NCI-H2196 (cell line): ENCODE data around the gene USP34.
A peak's percentile ranks its signal among the peaks of the same experiment; 100 is the strongest.
"Not testable (repeated sequence)": the region's sequence is repeated elsewhere in the genome, so short reads cannot be mapped to it uniquely, and the experiment has no call there.

ENCODE experiments used
- DNase-seq: peaks from one replicate; lab custom pipeline; 2025; ENCODE audit not compliant: unreplicated experiment; lab: John Stamatoyannopoulos, UW

USP34 gene

DNA sequence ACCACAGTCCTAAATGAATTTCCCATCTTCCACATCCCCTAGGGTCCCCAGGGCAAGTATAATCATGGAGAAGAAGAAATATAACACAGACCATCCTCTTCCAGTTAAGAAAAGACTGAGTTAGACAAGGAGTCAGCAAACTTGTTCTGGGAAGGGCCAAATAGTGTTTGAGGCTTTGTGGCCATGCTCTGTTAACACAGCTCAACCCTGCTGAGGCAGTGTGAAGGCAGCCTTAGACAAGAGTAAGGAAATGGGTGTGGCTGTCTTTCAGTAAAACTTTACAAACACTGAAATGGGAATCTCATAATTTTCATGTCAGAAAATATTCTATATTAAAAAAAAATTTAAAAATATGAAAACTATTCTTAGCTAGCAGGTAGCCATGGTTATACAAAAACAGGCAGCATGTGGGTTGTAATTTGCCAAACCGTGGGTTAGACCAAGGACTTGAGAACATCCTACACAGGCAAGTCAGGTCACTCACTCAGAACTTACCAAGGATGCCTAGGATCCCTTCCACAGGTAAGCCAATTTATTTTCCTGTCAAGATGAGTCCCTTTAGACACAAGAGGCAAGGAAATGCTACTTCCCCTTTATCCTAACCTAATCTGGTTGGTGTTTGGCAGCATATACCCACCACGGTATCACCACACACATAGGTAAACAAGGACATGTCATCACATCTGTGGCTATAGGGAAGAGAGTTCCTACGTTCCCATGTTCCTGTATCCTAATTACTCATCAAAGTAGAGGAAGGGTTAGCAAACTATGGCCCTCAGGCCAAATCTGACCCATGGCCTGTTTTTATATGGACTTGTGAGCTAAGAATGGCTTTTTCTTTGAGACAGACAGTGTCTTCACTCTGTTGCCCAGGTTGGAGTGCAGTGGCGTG is 277.0 kb downstream of the USP34 start:
- DNase-seq, result no peak

DNA sequence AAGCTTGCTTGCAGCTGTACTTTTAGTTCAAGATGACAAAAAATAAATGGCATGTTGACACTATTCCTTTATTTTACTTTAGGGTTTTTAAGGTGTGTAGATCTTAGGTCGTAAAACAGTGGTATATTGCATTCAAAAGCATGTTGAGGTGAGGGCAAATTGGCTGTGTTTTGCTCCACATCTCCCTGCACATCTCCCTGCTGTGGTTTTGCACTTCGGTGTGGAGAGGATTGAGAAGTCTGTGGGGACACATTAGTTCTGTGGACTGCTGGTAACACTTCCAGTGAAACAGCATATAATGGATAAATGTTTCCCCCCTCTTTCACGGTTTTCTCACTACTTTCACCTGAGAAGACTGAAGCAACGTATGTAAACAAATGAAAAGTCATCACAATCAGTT is 283.8 kb downstream of the USP34 start:
- DNase-seq, result no peak

DNA sequence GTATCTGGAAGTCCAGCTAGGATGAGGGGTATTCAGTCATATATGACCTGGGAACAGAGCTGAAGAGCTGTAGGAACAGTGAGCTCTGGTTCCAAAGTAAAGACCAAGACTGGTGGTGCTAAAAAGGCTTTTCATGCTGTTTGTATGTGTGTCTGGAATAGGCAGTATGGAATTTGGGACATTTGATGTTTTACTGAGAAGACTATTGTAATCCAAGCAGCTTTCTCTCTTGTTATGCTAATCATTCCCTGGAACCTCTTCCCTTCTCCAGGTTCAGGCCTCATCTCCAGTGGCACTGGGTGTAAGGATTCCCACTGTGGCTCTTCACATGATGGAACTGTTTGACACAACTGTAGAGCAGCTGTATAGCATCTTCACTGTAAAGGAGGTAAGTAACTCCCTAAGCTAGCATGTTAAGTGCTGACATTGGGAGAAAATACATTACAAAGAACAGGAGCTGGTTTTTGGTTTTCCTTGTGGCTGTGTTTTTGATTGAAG is 285.6 kb downstream of the USP34 start:
- DNase-seq, result no peak

DNA sequence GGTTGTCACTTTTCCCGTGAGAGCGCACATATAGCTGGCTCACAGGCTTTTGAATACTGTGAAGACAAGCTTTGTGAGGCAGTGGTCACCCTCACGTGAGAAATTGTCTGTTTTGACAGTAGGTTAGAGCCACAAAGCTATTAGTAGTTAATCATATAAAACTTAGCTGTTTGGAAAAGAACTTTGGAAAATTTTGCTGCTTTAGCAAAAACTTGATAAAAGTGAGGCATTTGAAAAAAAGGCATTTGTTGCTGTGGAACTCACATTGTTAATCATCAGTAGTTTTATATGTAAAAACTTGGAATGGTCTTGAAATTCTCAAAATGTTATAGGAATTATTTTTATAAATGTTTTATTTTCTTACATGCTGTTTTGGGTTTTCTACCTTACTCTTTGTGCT is 286.6 kb downstream of the USP34 start:
- no peak for DNase-seq

DNA sequence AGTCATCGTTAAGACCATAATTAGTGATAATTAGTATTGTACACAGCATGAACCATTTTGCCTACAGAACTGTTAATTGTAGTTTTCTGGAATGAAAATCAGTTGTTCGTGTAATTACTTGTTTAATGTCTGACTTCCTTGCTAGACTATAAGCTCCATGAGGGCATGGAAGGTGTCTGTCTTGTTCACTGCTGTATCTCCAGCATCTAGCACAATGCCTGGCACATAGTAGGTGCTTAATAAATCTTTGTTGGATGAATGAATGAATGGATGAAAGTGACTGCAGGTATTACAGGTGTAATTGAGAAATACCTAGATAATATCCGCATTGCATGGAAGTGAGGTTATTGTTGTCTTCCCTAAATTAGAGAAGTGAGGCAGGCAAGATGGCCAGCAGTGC is 287.1 kb downstream of the USP34 start:
- DNase-seq, result no peak

DNA sequence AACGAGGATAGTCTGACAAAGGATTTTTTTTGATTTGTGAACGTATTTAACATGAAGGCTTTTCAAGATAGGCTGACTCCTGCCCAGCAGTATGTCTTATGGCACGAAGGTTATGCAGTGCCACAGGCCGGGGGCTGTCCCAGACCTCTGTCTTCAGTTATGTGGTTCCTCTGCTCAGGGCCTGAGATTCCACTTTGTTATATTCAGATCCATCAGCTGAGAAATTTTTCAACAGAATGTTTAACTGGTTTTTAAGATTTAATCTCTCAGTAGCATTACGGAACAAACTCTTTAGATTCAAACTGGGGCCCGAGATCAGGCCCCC is 288.9 kb downstream of the USP34 start:
- DNase-seq, result no peak

DNA sequence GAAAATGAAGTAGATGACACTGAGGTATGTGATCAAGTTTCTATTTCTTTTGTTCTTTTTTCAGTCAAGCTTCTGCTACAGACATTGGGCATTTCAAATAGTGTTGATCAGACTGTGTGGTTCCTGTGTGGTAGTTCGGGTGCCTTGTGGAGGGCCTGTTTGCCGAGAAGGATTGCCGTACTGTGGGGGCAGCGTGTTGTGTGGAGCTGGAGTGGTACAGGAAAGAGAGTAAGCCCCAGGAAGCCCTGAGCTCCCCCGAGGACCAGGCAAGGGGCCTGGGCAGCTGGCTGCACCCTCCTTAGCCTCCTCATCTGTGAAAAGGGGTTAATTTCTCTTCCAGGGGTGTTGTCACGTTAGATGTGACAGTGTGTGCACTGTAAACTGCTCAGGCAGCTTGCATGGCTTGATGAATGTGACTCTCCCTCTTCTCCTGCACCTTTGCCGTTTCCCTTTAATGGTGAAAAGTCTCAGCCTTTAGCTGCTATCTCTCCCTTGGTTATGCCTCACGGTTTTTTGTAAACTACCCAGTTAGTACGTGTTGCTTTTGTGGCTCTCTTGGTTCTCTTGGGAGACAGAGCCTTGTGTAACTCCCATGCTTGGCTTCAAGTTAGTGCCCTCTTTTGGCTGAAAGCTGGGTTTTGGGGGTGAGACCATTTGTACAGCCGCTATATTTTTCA is 289.4 kb downstream of the USP34 start:
- no peak for DNase-seq

DNA sequence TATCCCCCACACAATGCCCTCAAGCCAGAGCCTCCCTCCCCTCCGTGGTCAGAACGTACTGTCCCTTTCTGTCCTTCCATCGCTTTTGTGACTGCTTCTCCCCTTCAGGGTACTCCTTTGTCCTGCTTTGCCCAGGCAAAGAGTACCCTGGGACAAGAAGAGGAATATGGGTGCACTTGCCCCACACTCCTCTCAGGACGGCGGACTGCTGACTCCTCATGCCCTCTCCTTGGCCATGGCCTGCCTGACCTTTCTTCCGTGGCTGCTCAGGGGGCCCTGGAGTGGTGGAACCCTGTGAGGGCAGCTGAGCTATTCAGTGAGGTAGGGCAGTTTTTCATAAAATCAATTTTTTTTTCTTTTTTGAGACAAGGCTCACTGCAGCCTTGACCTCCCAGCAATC is 290.2 kb downstream of the USP34 start:
- no peak for DNase-seq

DNA sequence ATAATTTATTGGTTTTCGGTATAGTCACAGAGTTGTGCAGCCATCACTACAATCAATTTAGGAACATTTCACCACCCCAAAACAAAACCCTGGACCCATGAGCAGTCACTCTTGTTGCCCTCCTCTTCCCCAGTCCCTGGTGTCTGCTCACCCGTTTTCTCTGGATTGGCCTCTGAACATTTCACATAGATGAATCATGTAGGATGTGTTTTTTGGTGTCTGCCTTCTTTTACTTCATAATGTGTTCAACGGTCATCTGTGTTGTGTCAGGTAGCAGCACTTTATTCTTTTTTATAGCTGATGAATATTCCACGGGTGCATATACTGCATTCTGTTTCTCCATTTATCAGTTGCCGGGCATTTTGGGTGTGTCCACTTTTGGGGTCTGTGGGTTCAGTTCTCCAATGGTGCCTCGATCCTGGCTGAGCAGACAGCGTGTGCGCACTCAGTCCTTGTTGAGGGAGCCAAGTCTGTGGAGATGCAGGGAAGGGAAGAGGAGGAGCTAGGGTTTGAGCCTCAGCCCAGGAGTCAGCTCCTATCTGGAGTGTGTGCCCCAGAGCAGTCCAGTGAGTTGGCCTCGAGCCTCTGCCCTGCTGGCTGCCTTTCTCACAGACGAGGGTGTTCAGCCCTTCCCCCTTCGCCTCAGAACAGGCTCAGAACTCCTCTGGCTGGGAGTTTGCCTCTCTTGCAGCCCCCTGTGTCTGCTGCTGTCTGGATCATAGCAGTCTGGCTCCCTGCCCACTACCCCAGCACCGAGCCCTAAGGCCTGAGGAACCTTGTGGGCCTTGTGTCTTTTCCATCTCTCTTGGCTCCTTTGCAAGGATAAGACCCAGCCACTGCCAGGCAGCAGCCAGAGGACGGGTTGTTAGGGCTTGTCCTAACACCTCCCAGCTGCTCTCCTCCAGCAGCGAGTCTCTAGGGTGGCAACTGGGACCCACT is 290.9 kb downstream of the USP34 start:
- no peak for DNase-seq

DNA sequence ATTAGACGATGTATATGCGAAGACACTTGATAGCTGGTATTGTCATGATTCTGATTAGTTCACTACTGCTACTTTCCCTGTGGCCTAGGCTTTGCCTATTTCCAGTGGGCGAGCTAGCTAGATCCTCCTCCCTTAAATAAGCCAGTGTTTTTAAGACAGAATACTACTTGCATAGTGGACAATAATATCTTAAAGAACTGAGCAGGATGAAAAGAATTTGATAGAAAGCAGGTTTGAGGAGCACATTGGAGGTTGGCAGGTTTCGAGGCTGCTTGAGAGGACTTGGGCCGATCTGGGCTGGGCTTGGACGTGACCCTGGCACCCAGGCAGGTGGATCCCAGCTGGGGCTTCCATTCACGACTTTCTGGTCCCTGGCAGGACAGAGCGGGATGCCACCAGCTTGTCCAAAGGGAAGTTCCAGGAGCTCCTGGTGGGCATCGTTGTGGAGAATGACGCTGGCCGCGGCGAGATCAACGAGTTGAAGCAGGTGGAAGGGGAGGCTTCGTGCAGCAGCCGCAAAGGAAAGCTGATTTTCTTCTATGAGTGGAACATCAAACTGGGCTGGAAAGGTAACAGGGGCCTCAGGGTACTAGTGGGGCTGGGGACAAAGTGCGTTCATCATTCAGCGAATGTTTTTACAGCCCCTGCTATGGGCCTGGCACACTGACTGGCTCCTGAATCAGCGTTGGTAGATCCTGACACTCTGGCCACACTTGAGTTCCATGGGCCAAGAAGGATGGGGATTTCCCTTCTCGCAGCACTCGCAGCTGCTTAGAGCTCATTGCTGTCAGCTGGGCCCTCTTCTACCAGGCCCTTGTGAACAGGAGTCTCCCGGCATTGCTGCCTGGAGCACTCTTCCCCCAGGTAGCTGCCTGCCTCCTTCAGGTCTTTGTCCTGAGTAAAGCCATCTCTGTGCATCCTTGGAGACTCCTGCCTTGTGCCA is 292.0 kb downstream of the USP34 start:
- DNase-seq, result no peak

DNA sequence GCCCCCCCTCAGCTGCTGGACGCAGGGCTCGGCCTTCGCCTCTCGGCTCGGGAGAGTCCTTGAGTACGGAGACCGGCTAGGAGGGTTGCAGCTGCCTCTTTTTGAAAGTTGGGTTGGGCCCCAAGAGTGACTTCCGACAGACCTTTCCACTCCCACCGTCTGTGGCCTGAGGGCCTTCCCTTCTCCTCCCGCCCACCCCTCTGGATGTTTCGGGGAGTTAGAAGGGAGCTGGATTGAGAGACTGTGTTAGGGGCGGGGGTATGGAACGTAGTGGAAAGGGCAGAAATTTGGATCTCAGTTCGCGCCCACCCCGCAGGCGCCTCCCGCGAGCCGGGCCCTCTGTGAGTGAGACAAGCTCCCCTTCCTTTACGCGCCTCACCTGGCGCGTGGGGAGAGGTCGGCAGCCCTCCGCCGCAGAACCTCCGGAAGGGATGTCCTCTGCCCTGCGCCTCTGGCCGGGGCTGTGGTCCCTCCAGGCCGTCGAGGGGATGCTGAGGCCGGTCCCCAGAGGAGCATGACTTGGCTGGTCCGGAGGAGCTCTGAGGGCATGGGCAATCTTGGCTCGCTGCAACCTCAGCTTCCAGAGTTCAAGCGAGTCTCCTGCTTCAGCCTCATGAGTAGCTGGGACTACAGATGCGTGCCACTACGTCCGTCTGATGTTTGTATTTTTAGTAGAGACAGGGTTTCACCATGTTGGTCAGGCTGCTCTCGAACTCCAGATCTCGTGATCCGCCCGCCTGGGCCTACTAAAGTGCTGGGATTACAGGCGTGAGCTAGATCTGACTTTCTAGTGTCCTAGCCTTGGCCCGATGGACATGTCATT is 292.9 kb downstream of the USP34 start:
- DNase-seq, result no peak

DNA sequence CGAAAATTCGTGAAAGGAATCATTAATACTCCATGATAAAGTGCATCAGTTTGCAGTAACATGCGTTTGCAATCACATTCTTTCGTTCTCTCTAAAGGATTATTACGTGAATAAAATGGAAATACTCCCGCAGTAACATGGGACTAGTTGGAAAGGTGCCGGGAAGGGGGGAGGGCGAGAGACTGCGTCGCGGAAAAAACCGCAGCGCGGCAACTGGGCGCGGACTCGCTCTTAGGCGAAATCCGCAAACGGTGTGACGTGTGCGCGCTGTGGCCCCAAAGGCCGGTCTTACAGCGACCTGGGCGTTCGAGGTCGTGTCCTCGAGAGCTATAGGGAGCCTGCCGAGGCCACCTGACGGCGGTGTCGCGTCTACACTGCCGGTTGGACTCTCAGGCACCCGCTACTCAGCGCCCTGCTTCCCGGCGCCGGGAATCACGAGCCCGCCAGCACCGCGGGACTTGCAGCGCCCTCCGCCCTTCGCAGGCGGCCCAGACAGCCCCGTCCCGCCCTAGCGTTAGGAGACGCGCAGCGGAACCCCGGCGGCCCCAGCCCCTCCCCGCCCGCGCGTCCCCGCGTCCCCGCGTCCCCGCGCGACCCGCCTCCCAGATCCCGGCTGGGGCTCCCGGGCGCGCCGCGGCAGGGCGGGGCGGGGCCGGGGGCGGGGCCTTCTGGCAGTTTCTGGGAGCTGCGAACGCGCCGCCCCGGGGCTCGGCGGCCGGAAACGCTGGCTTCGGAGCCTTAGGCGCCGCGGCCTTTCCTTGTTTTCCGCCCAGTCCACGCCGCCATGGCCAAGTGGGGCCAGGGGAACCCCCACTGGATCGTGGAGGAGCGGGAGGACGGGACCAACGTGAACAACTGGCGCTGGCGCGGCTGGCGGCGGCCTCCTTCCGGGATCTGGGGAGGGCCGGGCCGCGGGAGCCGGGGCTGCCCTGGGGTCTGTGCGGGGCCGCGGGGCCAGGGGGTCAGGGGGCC is 293.8 kb downstream of the USP34 start:
- peak; percentile 78 for DNase-seq

DNA sequence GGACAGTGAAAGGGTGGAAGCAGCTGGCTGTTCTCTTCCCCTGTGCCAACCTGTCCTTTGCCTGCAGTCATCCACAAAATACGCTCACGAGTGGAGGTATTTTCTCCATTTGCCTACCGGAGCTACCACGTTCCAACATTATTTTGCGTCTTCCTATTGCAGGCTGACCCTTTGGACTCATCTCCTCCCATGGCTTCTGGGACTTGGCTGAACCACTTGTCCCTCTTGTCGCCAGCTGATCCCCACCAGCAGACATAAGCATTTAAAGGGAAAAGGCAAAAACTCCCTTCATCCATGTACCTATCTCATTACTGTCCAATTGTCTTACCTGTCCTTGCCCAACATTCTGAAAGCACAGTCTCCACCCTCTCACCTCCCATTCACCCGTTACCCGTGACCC is 295.9 kb downstream of the USP34 start:
- no peak for DNase-seq

DNA sequence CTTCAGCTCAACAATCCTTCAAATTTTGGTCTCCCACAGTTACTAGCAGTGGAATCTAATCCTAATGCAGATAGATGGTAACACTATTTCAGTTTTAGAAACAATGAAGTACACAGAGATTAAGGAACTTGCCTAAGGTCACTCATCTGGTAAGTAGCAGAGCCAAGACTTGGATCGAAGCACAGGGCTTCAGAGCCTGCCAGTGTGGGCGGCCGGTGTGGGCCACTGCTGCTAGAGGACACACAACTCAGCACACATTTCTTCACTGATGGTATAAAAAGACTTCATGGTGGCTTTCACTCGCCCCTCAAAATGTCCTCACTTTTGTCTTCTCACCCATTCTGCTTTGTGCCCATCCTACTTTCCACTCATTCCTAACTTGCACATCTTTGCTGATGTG is 297.8 kb downstream of the USP34 start:
- no peak for DNase-seq

DNA sequence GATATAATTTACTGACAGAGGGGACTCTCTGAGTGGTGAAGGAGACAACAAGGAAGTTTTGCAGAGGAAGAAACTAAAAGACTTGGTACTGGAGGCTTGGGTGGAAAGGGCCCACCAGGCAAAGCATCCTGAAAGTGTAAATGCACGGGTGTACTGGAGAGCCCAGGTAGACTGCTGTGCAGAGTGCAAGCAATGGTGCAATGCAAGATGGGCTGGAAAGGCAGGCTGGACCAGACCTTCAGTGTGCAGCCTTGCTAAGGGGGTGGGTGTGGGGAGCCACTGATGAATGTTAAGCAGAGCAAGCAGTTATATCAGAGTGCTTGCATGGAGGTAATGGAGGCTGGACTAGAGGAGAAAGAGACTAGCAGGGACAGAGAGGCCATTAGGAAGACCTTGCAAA is 298.2 kb downstream of the USP34 start:
- no peak for DNase-seq

DNA sequence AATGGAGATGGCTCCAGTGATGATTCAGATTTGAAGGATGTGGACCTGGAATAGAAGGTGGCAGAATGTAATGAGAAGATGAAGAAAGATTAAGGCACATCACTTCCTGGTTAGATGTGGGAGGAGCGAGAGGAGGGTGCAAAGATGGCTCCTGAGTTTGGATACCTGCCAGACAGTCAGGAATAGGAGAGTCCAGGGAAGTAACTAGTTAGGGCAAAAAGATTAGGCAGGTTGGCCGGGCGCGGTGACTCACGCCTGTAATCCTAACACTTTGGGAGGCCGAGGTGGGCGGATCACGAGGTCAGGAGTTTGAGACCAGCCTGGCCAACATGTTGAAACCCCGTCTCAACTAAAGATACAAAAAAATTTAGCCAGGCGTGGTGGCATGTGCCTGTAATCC is 303.3 kb downstream of the USP34 start:
- DNase-seq, result no peak

DNA sequence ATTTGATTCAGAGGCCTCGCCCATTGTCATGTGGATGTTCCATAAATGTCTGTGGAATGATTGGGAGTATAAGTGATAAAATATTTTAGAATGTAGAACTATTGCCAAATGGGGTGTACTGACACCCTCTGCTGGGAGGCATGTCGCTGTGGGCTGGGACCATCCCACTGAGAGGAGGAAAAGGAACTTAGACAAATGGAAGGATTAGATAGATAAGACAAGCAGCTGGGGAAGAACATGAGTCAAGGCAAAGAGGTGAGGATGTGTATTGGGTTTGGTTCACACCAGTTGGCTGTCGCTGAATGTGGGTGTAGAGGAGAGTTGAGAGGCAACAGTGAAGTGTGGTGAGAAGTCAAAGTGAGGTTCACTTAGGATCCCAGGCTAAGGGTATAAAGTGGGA is 304.9 kb downstream of the USP34 start:
- no peak for DNase-seq

DNA sequence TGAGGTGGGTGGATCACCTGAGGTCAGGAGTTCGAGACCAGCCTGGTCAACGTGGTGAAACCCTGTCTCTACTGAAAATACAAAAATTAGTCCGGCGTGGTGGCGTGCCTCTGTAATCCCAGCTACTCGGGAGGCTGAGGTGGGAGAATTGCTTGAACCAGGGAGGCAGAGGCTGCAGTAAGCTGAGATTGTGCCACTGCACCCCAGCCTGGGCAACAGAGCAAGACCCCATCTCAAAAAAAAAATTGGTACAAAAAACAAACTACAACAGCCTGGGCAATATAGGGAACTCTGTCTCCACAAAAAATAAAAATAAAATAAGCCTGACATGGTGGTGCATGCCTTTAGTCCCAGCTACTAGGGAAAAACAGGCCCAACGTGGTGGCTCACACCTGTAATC is 305.8 kb downstream of the USP34 start:
- DNase-seq, result not testable (repeated sequence)
